Measurements from ENCODE around the gene UBQLN3.

DNA sequence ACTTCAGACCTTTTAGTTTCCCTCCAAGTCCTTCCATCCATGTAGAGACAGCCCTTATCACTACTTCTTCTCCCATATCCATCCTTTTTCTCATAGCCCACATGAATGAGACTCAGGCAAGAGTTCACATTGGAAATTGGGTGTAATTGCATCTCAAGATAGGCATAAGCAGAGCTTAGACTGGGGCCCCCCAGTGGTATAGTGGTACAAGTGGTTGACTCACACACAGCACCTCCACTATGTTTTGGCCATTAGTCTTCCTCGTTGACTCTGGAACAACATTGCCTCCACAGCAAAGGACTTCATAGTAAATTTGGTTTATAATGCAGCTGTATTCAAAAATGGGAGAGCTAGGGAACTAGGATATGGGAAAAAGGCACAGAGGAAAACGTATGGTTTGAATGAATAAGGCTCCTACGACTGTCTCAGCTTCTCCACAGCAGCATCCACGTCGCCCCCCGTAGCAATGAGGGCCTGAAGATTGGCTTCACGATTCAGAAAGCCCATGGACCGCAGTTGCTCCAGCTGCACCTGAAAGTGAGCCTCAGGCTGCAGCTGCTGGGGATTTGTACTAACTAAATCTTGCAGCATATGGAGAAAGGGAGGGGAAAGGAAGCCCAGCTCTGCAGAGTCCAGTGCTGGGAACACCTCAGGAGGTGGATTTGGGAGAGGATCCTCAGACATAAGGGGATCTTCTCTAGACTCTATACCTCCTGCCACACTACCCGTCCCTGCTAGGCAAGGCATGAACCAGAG lies 2.4 kb downstream of the UBQLN3 start:
- TF ChIP-seq MXI1 (conservative IDR thresholded peaks at IDR 0.05; ENCODE audit: poor library complexity, severe bottlenecking) (no peak), EZH2 (IDR thresholded peaks at IDR 0.05; ENCODE audit: borderline replicate concordance, insufficient read depth, low read length, poor library complexity, severe bottlenecking) (no peak), TAF1 (IDR thresholded peaks at IDR 0.05; ENCODE audit: low read depth) (no peak)
